ENCODE data around the gene FUT8. TPM values are rescaled to one million over a fixed set of nuclear protein-coding genes. Genes with fewer than 3 reads are reported as not detected.
"Not testable (repeated sequence)": the region's sequence is repeated elsewhere in the genome, so short reads cannot be mapped to it uniquely, and the experiment has no call there.

Gene FUT8
- total RNA-seq, 4 donors from 2014 or later, result 7.9 to 27.5 (median 12.8) TPM

GRCh38 chr14:65423982-65424381 lies 11.5 kb downstream of the FUT8 start:
- Histone ChIP-seq H3K4me3 (no peak overlapping the region), H3K9me3 (no peaks in the 10 kb centered on the region), H3K4me1 (peaks cover 0 to 3% (median 0%) of the 10 kb centered on the region in 4 donors), H3K27ac (no peak overlapping the region), H3K36me3 (no peaks in the 10 kb centered on the region), H3K27me3 (no peaks in the 10 kb centered on the region)
- 68 to 82% methylated on average over 5 of the region's 5 CpGs for WGBS, 2 donors (ENCODE audit: low coverage in 1 of 2)
- in situ Hi-C loops (cut with MboI; ENCODE audit: low pct_ligation_motif_present in 1 of 4, low pct_unique_long_range_greater_than_20kb in 1 of 4, low sequenced_read_pairs in 3 of 4) (loop anchor here (10.0 to 25.0 kb wide), 5 partner anchors 212 to 638 kb away; no protein-coding TSS in a partner anchor), intact Hi-C loops (cut with DNase I; ENCODE audit: low total_unique reads) (no loop called here)
- DNase-seq, result no peak
- TF ChIP-seq CTCF (IDR thresholded peaks at IDR 0.05) (no peak), POLR2A (IDR thresholded peaks at IDR 0.05) (no peak), EP300 (IDR thresholded peaks at IDR 0.05; ENCODE audit: low read depth) (no peak), POLR2AphosphoS5 (IDR thresholded peaks at IDR 0.05) (no peak)

- DNase-seq, result no peak
- TF ChIP-seq POLR2A (IDR thresholded peaks at IDR 0.05) (no peak), EP300 (IDR thresholded peaks at IDR 0.05; ENCODE audit: low read depth) (no peak), POLR2AphosphoS5 (IDR thresholded peaks at IDR 0.05) (no peak), CTCF (IDR thresholded peaks at IDR 0.05) (no peak)
- H3K9me3 ChIP-seq, result no peaks in the 10 kb centered on the region
- no peaks in the 10 kb centered on the region for H3K36me3 ChIP-seq
- WGBS, 2 donors (ENCODE audit: low coverage in 1 of 2), result 96 to 100% methylated on average over 2 to 5 of the region's 5 CpGs
- H3K27ac ChIP-seq, result no peak overlapping the region
- in situ Hi-C loops (cut with MboI; ENCODE audit: low pct_ligation_motif_present in 1 of 4, low pct_unique_long_range_greater_than_20kb in 1 of 4, low sequenced_read_pairs in 3 of 4) (loop anchor here (10.0 to 25.0 kb wide), 5 partner anchors 212 to 638 kb away; no protein-coding TSS in a partner anchor), intact Hi-C loops (cut with DNase I; ENCODE audit: low total_unique reads) (no loop called here)
- H3K4me3 ChIP-seq, result no peak overlapping the region
- H3K27me3 ChIP-seq, result no peaks in the 10 kb centered on the region
- peaks cover 0 to 3% (median 0%) of the 10 kb centered on the region in 4 donors for H3K4me1 ChIP-seq
Observed at GRCh38 chr14:65424531-65424930, 12.0 kb downstream of the FUT8 start.

- H3K9me3 ChIP-seq, result no peaks in the 10 kb centered on the region
- in situ Hi-C loops (cut with MboI; ENCODE audit: low pct_ligation_motif_present in 1 of 4, low pct_unique_long_range_greater_than_20kb in 1 of 4, low sequenced_read_pairs in 3 of 4) (loop anchor here in 2 of 4 donors (10.0 kb wide), 2 partner anchors 399 to 409 kb away; no protein-coding TSS in a partner anchor), intact Hi-C loops (cut with DNase I; ENCODE audit: low total_unique reads) (no loop called here)
- no peak overlapping the region for H3K4me3 ChIP-seq
- no peak for TF ChIP-seq EP300 (IDR thresholded peaks at IDR 0.05; ENCODE audit: low read depth)
- no peak for TF ChIP-seq POLR2AphosphoS5 (IDR thresholded peaks at IDR 0.05)
- TF ChIP-seq CTCF (IDR thresholded peaks at IDR 0.05), result no peak
- TF ChIP-seq POLR2A (IDR thresholded peaks at IDR 0.05), result no peak
- H3K27ac ChIP-seq, result no peak overlapping the region
- no peaks in the 10 kb centered on the region for H3K27me3 ChIP-seq
- H3K4me1 ChIP-seq, result peaks cover 0 to 3% (median 0%) of the 10 kb centered on the region in 4 donors
- no peaks in the 10 kb centered on the region for H3K36me3 ChIP-seq
- no peak for DNase-seq
- 80 to 88% methylated on average over 6 of the region's 6 CpGs for WGBS, 2 donors (ENCODE audit: low coverage in 1 of 2)
Observed at GRCh38 chr14:65425885-65426284, 13.4 kb downstream of the FUT8 start.

- H3K27ac ChIP-seq; DNase-seq; H3K9me3 ChIP-seq; H3K4me3 ChIP-seq; H3K36me3 ChIP-seq; H3K27me3 ChIP-seq; H3K4me1 ChIP-seq; intact Hi-C loops (cut with DNase I; ENCODE audit: low total_unique reads): not testable (repeated sequence)
- WGBS, 2 donors (ENCODE audit: low coverage in 1 of 2), result 97 to 98% methylated on average over 9 to 12 of the region's 12 CpGs
- in situ Hi-C loops (cut with MboI; ENCODE audit: low pct_ligation_motif_present in 1 of 4, low pct_unique_long_range_greater_than_20kb in 1 of 4, low sequenced_read_pairs in 3 of 4), result loop anchor here in 2 of 4 donors (10.0 kb wide), 2 partner anchors 398 to 408 kb away; no protein-coding TSS in a partner anchor
Observed at GRCh38 chr14:65426902-65427301, 14.4 kb downstream of the FUT8 start.

- in situ Hi-C loops (cut with MboI; ENCODE audit: low pct_ligation_motif_present in 1 of 4, low pct_unique_long_range_greater_than_20kb in 1 of 4, low sequenced_read_pairs in 3 of 4), result loop anchor here in 2 of 4 donors (10.0 kb wide), 2 partner anchors 396 to 406 kb away; no protein-coding TSS in a partner anchor
- intact Hi-C loops (cut with DNase I; ENCODE audit: low total_unique reads), result loop anchor here (1.0 kb wide), 1 partner anchor 47 kb away; no protein-coding TSS in a partner anchor
- WGBS, 2 donors (ENCODE audit: low coverage in 1 of 2), result 96% methylated on average over 2 of the region's 2 CpGs
- no peak for DNase-seq
- Histone ChIP-seq H3K9me3 (no peaks in the 10 kb centered on the region), H3K27ac (no peak overlapping the region), H3K27me3 (no peaks in the 10 kb centered on the region), H3K4me1 (peaks cover 0 to 3% (median 0%) of the 10 kb centered on the region in 4 donors), H3K4me3 (no peak overlapping the region), H3K36me3 (no peaks in the 10 kb centered on the region)
- TF ChIP-seq EP300 (IDR thresholded peaks at IDR 0.05; ENCODE audit: low read depth), result no peak
- TF ChIP-seq POLR2A (IDR thresholded peaks at IDR 0.05), result no peak
- TF ChIP-seq POLR2AphosphoS5 (IDR thresholded peaks at IDR 0.05), result no peak
- TF ChIP-seq CTCF (IDR thresholded peaks at IDR 0.05), result no peak
Observed at GRCh38 chr14:65428691-65429090, 16.2 kb downstream of the FUT8 start.
